Osteocyte (in vitro differentiated cells): ENCODE data around the gene COPG1. TPM values are rescaled to one million over a fixed set of nuclear protein-coding genes. Genes with fewer than 3 reads are reported as not detected.

ENCODE experiments used
- DNase-seq: peaks from one replicate; pipeline ENCODE4 v3.0.0; 2021; ENCODE audit warnings: mixed read lengths; ENCODE audit not compliant: unreplicated experiment; ENCODE audit errors: extremely low spot score
- H3K27ac Mint-ChIP-seq: one replicate; pipeline ENCODE4 v1.8.0; 2021; ENCODE audit warnings: mild to moderate bottlenecking, mixed read lengths; ENCODE audit not compliant: unreplicated experiment
- H3K27me3 Mint-ChIP-seq: one replicate; pipeline ENCODE4 v1.8.0; 2021; ENCODE audit warnings: mixed read lengths; ENCODE audit not compliant: unreplicated experiment
- H3K36me3 Mint-ChIP-seq: one replicate; pipeline ENCODE4 v1.8.0; 2021; ENCODE audit warnings: mixed read lengths; ENCODE audit not compliant: unreplicated experiment
- H3K4me1 Mint-ChIP-seq: one replicate; pipeline ENCODE4 v1.8.0; 2021; ENCODE audit warnings: mixed read lengths; ENCODE audit not compliant: unreplicated experiment
- H3K4me3 Mint-ChIP-seq: one replicate; pipeline ENCODE4 v1.8.0; 2021; ENCODE audit warnings: mild to moderate bottlenecking, moderate library complexity, mixed read lengths; ENCODE audit not compliant: unreplicated experiment
- H3K9me3 Mint-ChIP-seq: one replicate; pipeline ENCODE4 v1.8.0; 2021; ENCODE audit warnings: mixed read lengths; ENCODE audit not compliant: unreplicated experiment
- CTCF ChIP-seq: fragments of 200-600 bp; sonication (generic); IDR thresholded peaks from 2 replicates; pipeline ENCODE4 v1.5.0; 2021; ENCODE audit warnings: antibody characterized with exemption, mild to moderate bottlenecking, moderate library complexity
- total RNA-seq: library from RNA; stranded (reverse); gene quantifications from 2 replicates; pipeline ENCODE4 v1.2.1, GENCODE V29; 2021

COPG1 gene
- total RNA-seq, 1 donor from 2014 or later = 249 TPM

- Mint-ChIP-seq H3K27me3 (no peaks in the 10 kb centered on the region), H3K4me1 (no peaks in the 10 kb centered on the region), H3K36me3 (peaks cover 72% of the 10 kb centered on the region), H3K27ac (no peak overlapping the region), H3K9me3 (no peaks in the 10 kb centered on the region), H3K4me3 (no peak overlapping the region)
- DNase-seq = no peak
- no peak for TF ChIP-seq CTCF
Measured at GRCh38 chr3:129271674-129272073, 22.3 kb downstream of the COPG1 start.

GRCh38 chr3:129276385-129276784, 27.0 kb downstream of the COPG1 start:
- H3K4me3 Mint-ChIP-seq = no peak overlapping the region
- H3K9me3 Mint-ChIP-seq = no peaks in the 10 kb centered on the region
- peaks cover 43% of the 10 kb centered on the region for H3K36me3 Mint-ChIP-seq
- TF ChIP-seq CTCF = no peak
- no peaks in the 10 kb centered on the region for H3K27me3 Mint-ChIP-seq
- H3K4me1 Mint-ChIP-seq = peaks cover 29% of the 10 kb centered on the region
- DNase-seq = no peak
- H3K27ac Mint-ChIP-seq = no peak overlapping the region

DNA sequence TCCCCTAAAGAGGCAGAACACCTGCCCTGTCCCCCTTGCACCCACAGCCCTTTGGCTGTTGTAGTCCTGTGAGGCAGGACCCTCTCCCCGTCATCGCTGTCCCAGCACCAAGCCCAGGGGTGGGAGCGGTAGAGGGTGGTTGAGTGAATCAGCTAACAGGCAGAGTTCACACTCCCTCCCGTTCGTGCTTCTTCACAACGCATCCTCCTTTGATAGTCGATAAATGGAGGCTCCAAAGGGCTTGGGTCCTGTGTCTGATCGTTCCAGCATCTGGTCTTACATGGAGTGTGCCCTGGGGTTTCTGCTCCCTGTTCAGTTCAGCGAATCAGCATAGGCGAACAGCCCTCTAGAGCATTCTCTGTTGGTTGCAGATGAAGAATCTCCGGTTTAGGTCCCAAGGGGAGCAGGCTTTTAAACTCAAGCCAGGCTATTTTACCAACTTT, 28.4 kb downstream of the COPG1 start:
- Mint-ChIP-seq H3K27ac (peak overlapping the region; percentile 94), H3K9me3 (no peaks in the 10 kb centered on the region), H3K27me3 (no peaks in the 10 kb centered on the region), H3K36me3 (peaks cover 35% of the 10 kb centered on the region), H3K4me1 (peaks cover 30% of the 10 kb centered on the region), H3K4me3 (peak overlapping the region; percentile 91)
- DNase-seq = no peak
- no peak for TF ChIP-seq CTCF

- Mint-ChIP-seq H3K27me3 (no peaks in the 10 kb centered on the region), H3K9me3 (no peaks in the 10 kb centered on the region), H3K4me3 (peak within 1 kb of the TSS; percentile 98), H3K27ac (peak within 1 kb of the TSS; percentile 95), H3K4me1 (peaks cover 30% of the 10 kb centered on the region), H3K36me3 (peaks cover 34% of the 10 kb centered on the region)
- TF ChIP-seq CTCF = no peak
- DNase-seq = peak; percentile 96
Measured at GRCh38 chr3:129278439-129278965, 29.1 kb downstream of the COPG1 start, which contains the start of gene HMCES. Gene HMCES, plus strand, starts transcription at chr3:129278870. Its CDS starts 863 bp downstream, at chr3:129279733.

DNA sequence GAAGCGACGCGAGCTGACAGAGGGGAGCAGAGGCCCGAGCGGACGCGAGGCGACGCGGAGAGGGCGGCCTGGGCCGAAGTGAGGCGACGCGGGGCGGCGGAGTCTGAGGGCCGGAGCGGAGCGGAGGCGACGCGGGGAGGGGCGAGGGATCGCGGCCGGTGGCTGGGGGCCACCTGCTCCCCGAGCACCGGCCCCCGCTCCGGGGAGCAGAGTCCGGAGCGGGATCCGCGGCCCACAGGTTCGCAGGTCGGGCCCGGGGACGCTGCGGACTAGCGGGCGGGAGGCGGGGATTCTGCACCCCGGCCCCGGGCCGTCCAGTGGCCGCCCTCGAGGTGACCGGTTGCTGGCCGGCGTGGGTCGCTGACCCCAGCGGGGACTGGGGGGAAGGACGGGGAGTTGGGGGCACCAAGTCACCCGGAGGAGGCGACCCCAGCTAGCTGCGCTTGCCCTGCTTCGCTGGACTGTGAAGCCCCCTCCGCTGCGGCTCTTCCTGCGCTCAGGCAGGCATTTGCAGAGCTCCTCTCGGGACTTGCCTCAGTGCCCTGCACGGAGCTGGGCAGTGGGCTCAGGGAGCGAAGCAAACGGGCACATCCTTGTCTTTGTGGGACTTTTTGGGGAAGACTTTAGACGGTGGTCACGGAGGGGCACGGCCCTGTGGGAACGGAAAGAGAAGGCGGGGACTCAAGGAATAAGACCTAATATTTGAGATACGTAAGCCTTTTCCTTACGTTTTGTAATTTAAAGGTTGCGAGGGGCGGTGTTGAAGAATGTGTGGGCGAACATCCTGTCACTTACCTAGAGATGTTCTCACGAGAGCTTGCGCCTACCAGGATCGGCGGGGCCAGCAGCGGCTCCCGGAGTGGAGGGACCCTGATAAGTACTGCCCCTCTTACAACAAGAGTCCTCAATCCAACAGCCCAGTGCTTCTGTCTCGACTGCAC, 29.8 kb downstream of the COPG1 start:
- no peaks in the 10 kb centered on the region for H3K27me3 Mint-ChIP-seq
- peak overlapping the region; percentile 95 for H3K27ac Mint-ChIP-seq
- TF ChIP-seq CTCF = no peak
- H3K4me1 Mint-ChIP-seq = peaks cover 30% of the 10 kb centered on the region
- no peaks in the 10 kb centered on the region for H3K9me3 Mint-ChIP-seq
- peaks cover 26% of the 10 kb centered on the region for H3K36me3 Mint-ChIP-seq
- DNase-seq = no peak
- peak overlapping the region; percentile 98 for H3K4me3 Mint-ChIP-seq
